ENCODE measurements around the gene GPR107. TPM values are rescaled to one million over a fixed set of nuclear protein-coding genes. Genes with fewer than 3 reads are reported as not detected.

Gene GPR107
- total and polyA plus RNA-seq, 8 donors: 5.1 to 19.8 (median 15.1) TPM

DNA sequence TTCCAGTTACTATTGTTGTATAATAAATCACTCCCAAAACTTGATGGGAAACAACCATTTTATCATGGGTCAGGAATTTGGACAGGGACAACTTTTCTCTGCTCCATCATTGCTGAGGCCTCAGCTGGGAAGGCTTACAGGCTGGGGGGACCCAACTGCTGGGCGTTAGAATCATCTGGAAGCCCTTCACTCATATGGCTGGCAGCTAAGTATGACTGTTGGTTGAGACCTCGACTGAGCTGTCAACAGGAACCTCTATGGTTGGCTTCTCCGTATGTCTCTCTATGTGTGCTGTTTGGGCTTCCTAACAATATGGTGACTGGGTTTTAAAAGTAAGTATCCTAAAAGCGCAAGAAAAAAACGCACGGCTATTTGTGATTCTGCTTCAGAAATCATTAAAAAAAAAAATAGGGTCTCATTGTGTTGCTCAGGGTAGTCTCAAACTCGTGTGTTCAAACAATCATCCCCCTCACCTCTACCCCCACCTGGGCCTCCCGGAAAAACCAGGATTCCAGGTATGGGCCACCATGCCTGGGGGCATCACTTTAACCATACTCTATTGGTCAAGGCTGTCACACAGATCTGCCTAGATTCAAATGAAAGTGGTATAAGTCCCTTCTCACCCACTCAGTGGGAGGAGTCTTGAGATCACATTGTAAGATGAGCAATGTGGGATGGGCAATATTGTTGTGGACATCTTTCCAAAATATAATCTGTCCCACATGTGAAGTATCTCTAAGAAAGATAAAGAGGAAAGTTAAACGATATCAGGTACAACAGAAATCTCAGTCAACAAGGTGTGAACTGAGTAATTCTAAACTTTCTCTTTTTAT is 26.0 kb upstream of the GPR107 start:
- DNase-seq: no peak
- intact Hi-C loops (cut with DNase I): no loop called here
- Histone ChIP-seq H3K9me3 (no peaks in the 10 kb centered on the region), H3K36me3 (no peaks in the 10 kb centered on the region), H3K4me3 (no peak overlapping the region), H3K27ac (no peak overlapping the region), H3K27me3 (no peaks in the 10 kb centered on the region), H3K4me1 (peaks cover 0 to 14% (median 0%) of the 10 kb centered on the region in 3 donors)
- 80 to 86% methylated on average over 9 of the region's 9 CpGs for WGBS, 2 donors
- no peak for ATAC-seq
- no peak for FAIRE-seq
- TF ChIP-seq, protein P1, sequence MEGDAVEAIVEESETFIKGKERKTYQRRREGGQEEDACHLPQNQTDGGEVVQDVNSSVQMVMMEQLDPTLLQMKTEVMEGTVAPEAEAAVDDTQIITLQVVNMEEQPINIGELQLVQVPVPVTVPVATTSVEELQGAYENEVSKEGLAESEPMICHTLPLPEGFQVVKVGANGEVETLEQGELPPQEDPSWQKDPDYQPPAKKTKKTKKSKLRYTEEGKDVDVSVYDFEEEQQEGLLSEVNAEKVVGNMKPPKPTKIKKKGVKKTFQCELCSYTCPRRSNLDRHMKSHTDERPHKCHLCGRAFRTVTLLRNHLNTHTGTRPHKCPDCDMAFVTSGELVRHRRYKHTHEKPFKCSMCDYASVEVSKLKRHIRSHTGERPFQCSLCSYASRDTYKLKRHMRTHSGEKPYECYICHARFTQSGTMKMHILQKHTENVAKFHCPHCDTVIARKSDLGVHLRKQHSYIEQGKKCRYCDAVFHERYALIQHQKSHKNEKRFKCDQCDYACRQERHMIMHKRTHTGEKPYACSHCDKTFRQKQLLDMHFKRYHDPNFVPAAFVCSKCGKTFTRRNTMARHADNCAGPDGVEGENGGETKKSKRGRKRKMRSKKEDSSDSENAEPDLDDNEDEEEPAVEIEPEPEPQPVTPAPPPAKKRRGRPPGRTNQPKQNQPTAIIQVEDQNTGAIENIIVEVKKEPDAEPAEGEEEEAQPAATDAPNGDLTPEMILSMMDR (IDR thresholded peaks at IDR 0.05): no peak

DNA sequence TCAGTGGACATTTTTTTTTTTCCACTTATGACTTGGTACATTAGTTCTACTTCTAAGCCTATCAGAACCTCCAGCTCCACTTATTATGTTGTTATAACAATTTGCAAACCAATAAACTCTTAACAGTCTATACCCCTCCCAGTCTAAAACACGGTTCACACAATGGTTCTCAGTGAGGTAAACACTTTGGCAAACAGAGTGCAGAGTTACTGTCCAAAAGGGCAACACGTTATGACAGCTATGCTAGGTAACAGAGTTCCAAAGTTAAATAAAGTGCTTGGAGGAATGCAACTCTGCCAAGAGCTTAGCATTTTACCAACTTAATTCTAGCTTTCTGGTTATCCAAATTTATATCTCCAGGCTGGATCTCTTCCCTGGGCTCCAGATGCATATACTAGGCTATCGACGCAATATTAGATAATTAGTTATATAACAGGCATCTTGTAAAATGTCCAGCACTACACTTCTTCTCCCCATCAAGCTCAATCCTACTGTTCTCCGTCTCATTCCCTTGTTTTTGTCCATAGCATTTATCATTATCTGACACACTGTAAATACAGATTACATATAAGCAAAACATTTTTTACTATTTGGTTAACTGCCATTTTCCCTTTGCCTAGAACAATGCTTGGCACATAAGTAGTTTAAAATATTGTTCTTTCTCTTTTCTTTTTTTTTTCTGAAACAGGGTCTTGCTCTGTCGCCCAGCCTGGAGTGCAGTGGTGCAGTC is 25.0 kb upstream of the GPR107 start:
- H3K27me3 ChIP-seq: no peaks in the 10 kb centered on the region
- WGBS, 2 donors: 32 to 37% methylated on average over 6 of the region's 6 CpGs
- intact Hi-C loops (cut with DNase I): no loop called here
- TF ChIP-seq, protein P1 (IDR thresholded peaks at IDR 0.05): no peak
- H3K4me3 ChIP-seq: no peak overlapping the region
- peaks cover 0 to 14% (median 0%) of the 10 kb centered on the region in 3 donors for H3K4me1 ChIP-seq
- no peaks in the 10 kb centered on the region for H3K36me3 ChIP-seq
- ATAC-seq: peak in 2 of 4 donors; percentile 45 to 50
- no peaks in the 10 kb centered on the region for H3K9me3 ChIP-seq
- no peak for DNase-seq
- H3K27ac ChIP-seq: no peak overlapping the region
- no peak for FAIRE-seq

DNA sequence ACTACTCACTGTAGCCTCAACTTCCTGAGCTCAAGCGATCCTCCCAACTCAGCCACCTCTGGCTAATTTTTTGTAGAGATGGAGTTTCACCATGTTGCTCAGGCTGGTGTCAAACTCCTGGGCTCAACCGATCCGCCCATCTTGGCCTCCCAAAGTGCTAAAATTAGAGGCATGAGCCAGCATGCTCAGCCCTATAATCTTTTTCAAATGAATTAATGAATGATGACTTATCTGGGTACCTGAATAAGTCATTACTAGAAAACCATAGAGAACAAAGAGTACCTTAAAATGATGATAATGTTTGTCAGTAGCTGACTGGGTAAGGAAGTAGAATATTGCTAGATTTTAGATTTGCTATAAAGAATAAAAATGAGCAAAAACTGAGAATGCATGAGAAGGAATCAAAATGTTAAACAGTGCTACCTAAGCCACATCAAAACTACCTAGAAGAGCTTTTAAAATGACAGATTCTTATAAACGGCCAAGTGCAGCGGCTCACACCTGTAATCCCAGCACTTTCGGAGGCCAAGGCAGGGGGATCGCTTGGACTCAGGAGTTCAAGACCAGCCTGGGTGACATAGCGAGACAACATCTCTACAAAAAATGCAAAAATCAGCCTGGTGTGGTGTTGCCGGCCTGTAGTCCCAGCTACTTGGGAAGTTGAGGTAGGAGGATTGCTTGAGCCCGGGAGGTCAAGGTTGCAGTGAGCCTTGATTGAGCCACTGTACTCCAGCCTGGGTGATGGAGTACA is 24.3 kb upstream of the GPR107 start:
- TF ChIP-seq, protein P1 (IDR thresholded peaks at IDR 0.05): no peak
- H3K27ac ChIP-seq: no peak overlapping the region
- 89 to 92% methylated on average over 10 of the region's 10 CpGs for WGBS, 2 donors
- no peaks in the 10 kb centered on the region for H3K9me3 ChIP-seq
- H3K4me1 ChIP-seq: peaks cover 0 to 13% (median 0%) of the 10 kb centered on the region in 3 donors
- intact Hi-C loops (cut with DNase I): no loop called here
- H3K36me3 ChIP-seq: no peaks in the 10 kb centered on the region
- FAIRE-seq (no peak), DNase-seq (no peak), ATAC-seq (no peak)
- no peak overlapping the region for H3K4me3 ChIP-seq
- H3K27me3 ChIP-seq: no peaks in the 10 kb centered on the region

DNA sequence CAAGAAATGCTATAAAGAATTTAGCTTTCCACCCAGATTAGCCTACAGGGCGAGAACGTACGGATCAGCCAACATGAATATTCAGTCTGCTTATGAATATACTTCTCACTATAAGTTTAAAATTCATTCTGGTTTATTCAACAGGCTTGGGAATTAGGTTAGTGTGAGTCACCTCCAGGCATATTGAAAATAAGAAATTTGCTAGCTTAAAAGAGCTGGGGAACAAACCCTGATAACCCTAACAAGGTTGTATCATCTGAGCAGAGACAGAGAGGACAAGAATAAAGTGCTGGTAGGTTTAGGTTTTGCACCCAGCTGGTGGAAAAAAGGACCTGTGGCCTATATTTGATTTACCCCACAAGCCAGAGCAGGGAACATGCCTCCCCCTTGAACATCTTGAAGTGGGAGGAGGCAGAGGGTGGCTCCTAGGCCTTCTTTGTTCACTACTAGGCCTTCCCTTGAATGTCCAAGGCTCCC is 23.0 kb upstream of the GPR107 start:
- H3K9me3 ChIP-seq: no peaks in the 10 kb centered on the region
- H3K4me1 ChIP-seq: peaks cover 0 to 6% (median 0%) of the 10 kb centered on the region in 3 donors
- H3K4me3 ChIP-seq: no peak overlapping the region
- H3K36me3 ChIP-seq: no peaks in the 10 kb centered on the region
- intact Hi-C loops (cut with DNase I): no loop called here
- H3K27me3 ChIP-seq: no peaks in the 10 kb centered on the region
- ATAC-seq (no peak), FAIRE-seq (no peak), DNase-seq (no peak)
- TF ChIP-seq, protein P1 (IDR thresholded peaks at IDR 0.05): no peak
- WGBS, 2 donors: 94 to 96% methylated on average over 3 of the region's 3 CpGs
- no peak overlapping the region for H3K27ac ChIP-seq

All from pancreas (tissue), 10 donors.